Measurements from ENCODE around the gene COL5A3. TPM values are rescaled to one million over a fixed set of nuclear protein-coding genes. Genes with fewer than 3 reads are reported as not detected.

The COL5A3 gene
- total RNA-seq, 6 experiments from 2014 or later = 1.3 to 3.7 (median 1.4) TPM

GRCh38 chr19:9939301-9939913 lies 70.9 kb downstream of the COL5A3 start:
- no peak for TF ChIP-seq CTCF (IDR thresholded peaks at IDR 0.05)
- no peak overlapping the region for H3K27ac Mint-ChIP-seq
- DNase-seq = no peak
- peaks cover 11% of the 10 kb centered on the region for H3K36me3 Mint-ChIP-seq (ENCODE audit: low read depth)
- peaks cover 17% of the 10 kb centered on the region; the same call in 1 of the 2 replicates for H3K9me3 Mint-ChIP-seq
- H3K4me1 Mint-ChIP-seq (ENCODE audit: low read depth) = peaks cover 26% of the 10 kb centered on the region
- no peak overlapping the region for H3K4me3 Mint-ChIP-seq
- peaks cover 34% of the 10 kb centered on the region for H3K27me3 Mint-ChIP-seq (ENCODE audit: insufficient read depth)

DNA sequence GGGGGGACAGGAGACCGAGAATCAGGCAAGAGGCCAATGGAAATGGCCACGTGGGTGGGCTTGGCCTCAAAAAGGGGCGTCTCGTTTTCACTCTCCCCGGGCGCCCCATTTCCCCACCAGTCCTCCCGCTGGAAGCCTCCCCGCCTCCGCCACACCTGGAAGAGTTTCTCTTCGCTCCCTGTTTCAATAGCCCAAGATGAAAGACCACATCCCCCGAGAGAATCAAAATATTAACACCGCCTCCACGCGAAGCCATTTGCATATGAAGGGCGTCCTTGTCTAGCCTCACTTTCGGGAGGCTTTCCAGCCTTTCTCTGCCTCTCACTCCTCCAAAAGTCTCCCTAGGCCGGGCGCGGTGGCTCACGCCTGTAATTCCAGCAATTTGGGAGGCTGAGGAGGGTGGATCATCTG lies 73.3 kb downstream of the COL5A3 start:
- Mint-ChIP-seq H3K9me3 (peaks cover 5% of the 10 kb centered on the region; the same call in 1 of the 2 replicates), H3K4me1 (ENCODE audit: low read depth) (peaks cover 32% of the 10 kb centered on the region), H3K36me3 (ENCODE audit: low read depth) (peaks cover 5% of the 10 kb centered on the region; the same call in 1 of the 2 replicates), H3K4me3 (peak overlapping the region; percentile 36; the same call in 1 of the 2 replicates), H3K27ac (no peak overlapping the region), H3K27me3 (ENCODE audit: insufficient read depth) (peaks cover 40% of the 10 kb centered on the region)
- no peak for DNase-seq
- no peak for TF ChIP-seq CTCF (IDR thresholded peaks at IDR 0.05)

DNA sequence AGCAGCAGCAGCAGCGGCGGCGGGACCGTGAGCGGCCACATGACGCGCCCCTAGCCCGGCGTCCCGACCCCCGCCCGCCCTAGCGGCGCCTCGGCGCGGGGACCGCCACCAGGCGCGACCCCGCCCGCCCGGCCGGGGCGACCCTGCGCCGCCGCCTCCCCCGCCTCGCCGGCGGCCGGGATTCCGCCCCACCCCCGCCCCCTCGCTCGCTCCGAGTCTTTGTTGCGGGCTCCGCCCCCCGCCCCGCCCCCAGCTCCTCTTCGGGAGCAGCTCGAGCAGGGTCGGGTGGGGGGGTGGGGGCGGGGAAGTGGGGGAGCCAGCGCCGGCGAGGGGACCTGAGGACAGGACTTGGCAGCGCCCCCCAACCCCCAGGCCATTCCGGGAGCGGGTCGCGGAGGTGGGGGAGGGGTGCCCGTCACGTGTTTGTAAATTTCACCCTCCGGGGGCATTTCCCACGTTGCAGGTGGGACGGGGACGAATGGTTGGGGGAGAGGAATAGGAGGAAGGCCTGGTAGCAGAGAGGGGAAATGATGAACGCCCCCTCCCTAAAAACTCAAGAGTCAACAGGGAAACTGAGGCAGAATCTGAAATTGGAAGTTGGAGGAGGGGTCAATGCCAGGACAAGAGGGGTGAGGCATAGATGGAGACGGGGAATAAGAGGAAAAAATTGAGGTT lies 73.8 kb downstream of the COL5A3 start, which contains the start of gene OLFM2:
Gene OLFM2 (minus strand): TSS at position 190 of the 675 bp plus-strand sequence. CDS start 149 bp downstream, at position 41.
- H3K4me3 Mint-ChIP-seq = peak within 1 kb of the TSS; percentile 36; the same call in 1 of the 2 replicates
- peaks cover 5% of the 10 kb centered on the region; the same call in 1 of the 2 replicates for H3K36me3 Mint-ChIP-seq (ENCODE audit: low read depth)
- no peaks in the 10 kb centered on the region for H3K9me3 Mint-ChIP-seq
- no peak for DNase-seq
- TF ChIP-seq CTCF (IDR thresholded peaks at IDR 0.05) = no peak
- peaks cover 28% of the 10 kb centered on the region for H3K4me1 Mint-ChIP-seq (ENCODE audit: low read depth)
- no peak within 1 kb of the TSS for H3K27ac Mint-ChIP-seq
- H3K27me3 Mint-ChIP-seq (ENCODE audit: insufficient read depth) = peaks cover 41% of the 10 kb centered on the region

DNA sequence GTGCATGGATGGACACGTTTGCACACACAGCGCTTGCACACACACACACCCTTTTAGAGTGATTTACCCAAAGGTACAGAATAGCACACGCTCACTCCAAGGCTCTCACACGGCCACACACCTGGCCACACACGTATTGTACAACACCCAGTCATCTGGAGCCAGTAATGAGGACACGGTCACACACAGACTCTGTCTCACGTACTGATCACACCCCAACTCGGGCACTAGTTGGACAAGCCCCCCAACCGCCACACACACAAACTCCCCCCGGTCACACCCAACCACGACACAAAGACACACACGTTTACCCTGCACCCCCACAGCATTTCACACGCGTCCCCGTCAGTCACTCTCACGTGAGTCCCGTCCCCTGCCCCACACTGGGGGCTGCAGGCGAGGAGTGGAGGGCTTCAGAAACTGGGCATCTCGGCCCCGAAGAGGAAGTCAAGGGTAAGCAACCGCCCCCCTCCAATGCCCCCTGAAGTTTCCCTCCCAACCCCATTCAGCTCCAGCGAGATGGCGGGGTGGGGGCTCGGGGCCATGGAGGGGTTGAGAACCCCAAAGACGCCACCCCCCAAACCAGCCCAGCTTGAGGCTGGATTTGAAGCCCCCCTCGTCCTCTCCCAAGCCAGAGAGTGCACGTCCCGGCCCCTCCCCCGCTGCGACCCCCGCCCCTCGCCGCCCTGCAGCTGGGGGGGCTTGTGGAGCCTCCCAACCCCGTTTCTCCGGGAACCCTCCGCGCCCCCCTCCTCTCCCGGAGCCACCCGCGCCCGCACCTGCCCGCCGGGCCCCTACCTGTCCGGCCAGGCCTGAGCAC lies 74.6 kb downstream of the COL5A3 start:
- Mint-ChIP-seq H3K36me3 (ENCODE audit: low read depth) (peaks cover 5% of the 10 kb centered on the region; the same call in 1 of the 2 replicates), H3K9me3 (no peaks in the 10 kb centered on the region), H3K4me1 (ENCODE audit: low read depth) (peaks cover 21% of the 10 kb centered on the region), H3K27ac (no peak overlapping the region), H3K27me3 (ENCODE audit: insufficient read depth) (peaks cover 41% of the 10 kb centered on the region), H3K4me3 (peak overlapping the region; percentile 4; the same call in 1 of the 2 replicates)
- DNase-seq = no peak
- no peak for TF ChIP-seq CTCF (IDR thresholded peaks at IDR 0.05)

- H3K36me3 Mint-ChIP-seq (ENCODE audit: low read depth) = peaks cover 4% of the 10 kb centered on the region; the same call in 1 of the 2 replicates
- peaks cover 43% of the 10 kb centered on the region for H3K27me3 Mint-ChIP-seq (ENCODE audit: insufficient read depth)
- DNase-seq = peak; percentile 45
- TF ChIP-seq CTCF (IDR thresholded peaks at IDR 0.05) = peak; percentile 100
- peaks cover 17% of the 10 kb centered on the region for H3K4me1 Mint-ChIP-seq (ENCODE audit: low read depth)
- H3K9me3 Mint-ChIP-seq = no peaks in the 10 kb centered on the region
- H3K4me3 Mint-ChIP-seq = no peak overlapping the region
- H3K27ac Mint-ChIP-seq = no peak overlapping the region
These were observed 76.0 kb downstream of the COL5A3 start for GRCh38 chr19:9934132-9934950.

Data from HFFc6 (cell line).